Left renal cortex interstitium (tissue), 4 donors: ENCODE measurements around the gene SNAP25. TPM values are rescaled to one million over a fixed set of nuclear protein-coding genes. Genes with fewer than 3 reads are reported as not detected.

ENCODE experiments used
- DNase-seq, 4 donors: peaks; one replicate each; pipeline ENCODE4 v3.0.0-alpha.2; 2013; ENCODE audit warnings: low read depth in 4 of 4, low spot score in 2 of 4, missing footprints in 1 of 4
- polyA plus RNA-seq, 4 donors: library from polyadenylated mRNA; unstranded; fragments of 120-200 nt; gene quantifications; one replicate each; pipeline ENCODE4 v1.2.1, GENCODE V29; 2013; ENCODE audit not compliant: insufficient read length in 4 of 4

The SNAP25 gene
- polyA plus RNA-seq, 4 donors = 5.0 to 13.2 (median 6.5) TPM

- no peak for DNase-seq
Measured at GRCh38 chr20:10297684-10298240, 79.1 kb downstream of the SNAP25 start.

DNA sequence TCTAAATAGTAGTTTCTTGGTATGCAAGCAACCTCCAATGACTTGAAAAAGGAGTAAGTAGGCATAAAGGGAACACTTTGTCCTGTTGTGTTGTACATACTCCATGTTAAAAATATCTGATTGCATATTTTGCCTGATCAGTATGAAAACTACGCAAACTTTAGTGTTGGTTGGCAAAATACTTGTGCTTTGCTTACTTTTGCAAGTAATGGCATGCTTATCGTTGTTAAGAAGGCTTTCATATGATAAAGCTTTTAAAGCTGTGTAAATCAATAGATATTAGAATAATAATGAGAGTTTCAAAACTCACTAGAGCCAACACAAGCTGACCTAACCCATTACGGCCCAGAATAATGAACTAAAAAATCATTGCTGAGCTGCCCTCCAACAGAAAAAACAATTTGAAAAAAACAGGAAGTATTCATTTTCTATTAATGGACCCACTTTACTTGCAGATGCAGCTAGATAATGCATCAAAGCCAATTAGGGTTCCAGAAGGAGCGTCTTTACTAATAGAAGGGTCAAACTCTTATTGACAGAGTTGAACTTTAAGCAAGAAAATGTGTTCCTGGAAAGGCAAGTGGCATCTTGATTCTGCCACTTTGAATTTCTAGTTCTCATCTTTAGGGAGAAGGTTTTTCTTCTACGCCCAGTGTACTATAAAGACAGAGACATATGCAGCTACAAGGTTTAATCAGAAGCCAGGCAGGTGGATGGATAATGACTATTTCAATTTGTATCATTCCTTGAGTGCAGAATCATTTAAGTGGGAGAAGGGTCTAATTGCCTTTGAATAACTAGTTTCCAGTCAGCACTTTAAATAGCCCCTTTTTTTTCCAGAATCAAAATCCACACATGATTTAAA is 82.2 kb downstream of the SNAP25 start:
- no peak for DNase-seq

DNA sequence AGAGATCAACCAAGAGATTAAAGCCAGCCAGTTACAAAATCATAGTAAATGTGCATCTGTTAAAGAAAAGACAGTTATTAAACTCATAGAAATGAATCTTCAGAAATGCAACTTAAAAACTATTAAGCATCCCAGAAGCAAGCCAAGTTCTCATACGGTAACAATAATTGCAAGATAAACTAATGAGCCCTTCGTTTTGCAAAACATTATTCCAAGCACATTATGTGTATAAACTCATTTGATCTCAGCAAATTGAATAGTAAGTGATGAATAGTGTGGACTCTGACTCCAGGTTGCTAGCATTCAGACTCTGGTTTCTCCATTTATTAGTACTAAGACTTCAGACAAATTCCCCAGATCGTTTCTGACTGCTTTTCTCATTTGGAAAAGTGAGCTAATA is 85.2 kb downstream of the SNAP25 start:
- no peak for DNase-seq

DNA sequence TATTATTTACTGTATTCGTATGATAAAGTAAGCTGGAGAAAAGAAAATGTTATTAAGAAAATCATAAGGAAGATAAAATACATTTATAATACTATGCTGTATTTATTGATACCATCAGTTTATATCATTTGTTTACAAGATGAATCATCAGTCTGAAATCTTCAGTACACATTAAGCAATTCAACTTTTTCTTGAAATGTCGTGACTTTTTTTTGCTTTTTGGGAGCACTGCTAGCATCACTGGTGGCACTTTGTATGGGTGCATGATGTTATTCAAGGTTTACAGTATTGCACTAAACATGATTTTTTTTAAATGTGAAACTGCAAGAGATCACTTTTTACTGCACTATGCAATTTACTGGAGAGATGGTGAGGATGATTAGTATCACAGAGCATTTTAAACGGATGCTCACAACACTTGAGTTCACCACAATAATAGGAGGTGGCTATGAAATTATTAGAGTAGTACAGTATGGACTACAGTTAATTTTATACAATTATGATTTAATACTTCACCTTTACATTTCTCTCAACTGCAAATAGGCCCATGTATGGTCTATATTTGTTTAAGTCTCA is 85.9 kb downstream of the SNAP25 start:
- no peak for DNase-seq

DNA sequence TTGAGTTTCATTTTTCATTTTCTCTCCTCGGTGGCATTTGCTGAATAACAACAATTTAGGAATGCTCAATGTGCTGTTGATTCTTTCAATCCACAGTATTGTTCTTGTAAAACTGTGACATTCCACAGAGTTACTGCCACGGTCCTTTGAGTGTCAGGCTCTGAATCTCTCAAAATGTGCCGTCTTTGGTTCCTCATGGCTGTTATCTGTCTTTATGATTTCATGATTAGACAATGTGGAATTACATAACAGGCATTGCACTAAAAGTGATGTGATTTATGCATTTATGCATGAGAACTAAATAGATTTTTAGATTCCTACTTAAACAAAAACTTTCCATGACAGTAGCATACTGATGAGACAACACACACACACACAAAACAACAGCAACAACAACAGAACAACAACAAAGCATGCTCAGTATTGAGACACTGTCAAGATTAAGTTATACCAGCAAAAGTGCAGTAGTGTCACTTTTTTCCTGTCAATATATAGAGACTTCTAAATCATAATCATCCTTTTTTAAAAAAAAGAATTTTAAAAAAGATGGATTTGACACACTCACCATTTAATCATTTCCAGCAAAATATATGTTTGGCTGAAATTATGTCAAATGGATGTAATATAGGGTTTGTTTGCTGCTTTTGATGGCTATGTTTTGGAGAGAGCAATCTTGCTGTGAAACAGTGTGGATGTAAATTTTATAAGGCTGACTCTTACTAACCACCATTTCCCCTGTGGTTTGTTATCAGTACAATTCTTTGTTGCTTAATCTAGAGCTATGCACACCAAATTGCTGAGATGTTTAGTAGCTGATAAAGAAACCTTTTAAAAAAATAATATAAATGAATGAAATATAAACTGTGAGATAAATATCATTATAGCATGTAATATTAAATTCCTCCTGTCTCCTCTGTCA is 88.1 kb downstream of the SNAP25 start:
- no peak for DNase-seq

DNA sequence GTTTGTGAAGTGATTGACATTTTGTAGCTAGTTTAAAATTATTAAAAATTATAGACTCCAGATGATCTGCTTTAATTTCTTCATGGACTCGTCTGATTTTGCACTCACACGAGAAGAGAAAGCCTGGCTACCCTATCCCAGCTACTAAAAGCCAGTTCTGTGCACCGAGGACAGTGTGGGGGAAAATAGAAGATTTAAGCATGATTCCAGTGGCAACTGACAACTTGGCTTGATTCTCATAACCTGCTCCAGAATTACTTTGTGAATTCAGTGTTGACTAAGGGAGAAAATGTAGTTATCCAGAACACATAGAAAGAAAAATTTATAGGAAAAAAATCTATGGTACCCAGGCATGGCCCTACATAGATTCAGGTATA is 88.7 kb downstream of the SNAP25 start:
- no peak for DNase-seq

DNA sequence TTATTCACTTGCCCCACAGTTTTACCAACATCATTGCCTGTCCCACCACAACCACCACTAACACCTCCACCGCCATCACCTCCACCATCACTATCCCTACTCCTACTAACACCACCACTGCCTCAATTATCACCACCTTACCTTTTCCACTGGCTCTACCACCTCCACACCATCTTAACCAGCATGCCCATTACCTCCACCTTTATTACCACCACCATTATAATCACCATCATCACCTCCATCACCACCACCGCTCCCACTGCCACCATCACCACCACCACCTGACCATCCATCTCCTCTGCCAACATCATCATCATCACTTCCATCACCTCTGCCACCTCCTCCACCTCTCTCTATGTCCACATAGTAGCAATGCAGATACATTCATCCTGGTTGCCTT is 90.0 kb downstream of the SNAP25 start:
- no peak for DNase-seq

- DNase-seq = no peak
Measured at GRCh38 chr20:10309326-10309725, 90.7 kb downstream of the SNAP25 start.

- DNase-seq = no peak
Measured at GRCh38 chr20:10312111-10312510, 93.5 kb downstream of the SNAP25 start.

GRCh38 chr20:10313215-10313614 is 94.6 kb downstream of the SNAP25 start:
- no peak for DNase-seq

DNA sequence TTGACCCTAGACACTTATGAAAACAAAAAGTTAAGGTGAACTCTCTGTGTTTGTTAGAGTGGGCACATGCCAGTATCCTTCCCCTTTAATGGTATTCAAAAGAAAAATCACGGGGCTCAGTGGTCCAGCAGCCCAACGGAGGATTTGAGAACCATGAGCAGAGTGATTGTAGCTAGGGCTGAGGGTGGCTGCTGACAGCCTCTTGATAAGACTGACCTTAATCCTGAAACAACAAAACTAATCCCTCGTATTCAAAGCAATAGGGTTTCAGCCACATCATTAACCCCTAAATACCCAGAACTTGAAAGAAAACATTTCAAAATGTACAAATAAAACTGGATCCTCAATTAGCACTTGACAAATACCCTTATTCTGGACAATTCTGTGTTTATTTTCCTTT is 95.1 kb downstream of the SNAP25 start:
- no peak for DNase-seq

- no peak for DNase-seq
Measured at GRCh38 chr20:10314198-10314597, 95.6 kb downstream of the SNAP25 start.

GRCh38 chr20:10315138-10315537 is 96.5 kb downstream of the SNAP25 start:
- no peak for DNase-seq

DNA sequence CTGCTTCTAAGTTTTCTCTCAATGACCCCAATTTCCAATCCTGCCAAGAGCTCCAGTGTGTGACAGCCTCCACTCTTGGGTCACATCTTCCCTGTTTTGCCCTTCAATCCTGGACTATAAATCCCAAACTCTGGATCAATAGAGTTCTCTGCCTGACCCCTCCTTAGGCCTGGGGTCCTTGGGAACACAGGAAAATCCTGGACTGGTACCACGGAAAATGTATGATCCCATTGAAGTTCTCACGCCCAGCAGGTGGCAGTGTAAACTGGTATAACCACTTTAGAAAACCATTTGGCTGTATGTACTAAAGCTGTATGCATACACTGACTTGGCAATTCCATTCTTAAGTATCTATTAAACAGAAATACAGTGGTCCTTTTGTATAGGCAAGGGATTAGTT is 98.0 kb downstream of the SNAP25 start:
- no peak for DNase-seq

DNA sequence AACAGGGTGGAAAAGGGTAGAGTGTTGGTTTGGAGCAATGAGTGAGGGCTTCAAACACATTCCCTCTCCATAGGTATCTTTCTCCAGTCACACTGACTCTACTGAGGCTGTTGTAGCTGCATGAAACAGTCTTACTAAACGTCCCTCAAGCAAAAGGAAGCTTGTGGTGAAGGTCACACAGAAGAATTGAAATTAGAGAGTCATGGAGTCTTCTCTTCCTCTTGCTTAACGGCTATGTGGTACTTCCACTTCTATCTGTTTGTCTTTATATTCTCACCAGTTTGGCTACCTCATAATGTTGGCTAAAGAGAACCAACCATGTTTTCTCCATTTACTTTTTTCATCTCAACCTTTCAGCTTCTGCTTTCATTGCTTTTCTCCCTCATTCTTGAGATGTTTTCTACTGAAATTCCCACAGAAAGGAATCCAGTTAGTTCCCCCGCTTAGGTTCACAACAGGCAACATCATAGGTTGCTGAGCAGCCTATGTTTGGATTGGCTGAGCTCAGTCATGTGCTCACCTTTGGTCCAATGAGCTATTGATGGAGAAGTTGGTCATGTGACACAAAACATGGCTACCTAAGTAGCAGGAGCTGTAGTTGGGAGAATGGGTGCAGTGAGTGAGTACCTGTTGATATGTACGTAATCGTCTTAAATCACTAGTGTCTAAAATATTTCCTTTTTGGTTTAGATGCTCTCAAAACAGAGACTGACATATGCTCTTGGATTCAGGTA is 99.8 kb downstream of the SNAP25 start:
- DNase-seq = no peak

DNA sequence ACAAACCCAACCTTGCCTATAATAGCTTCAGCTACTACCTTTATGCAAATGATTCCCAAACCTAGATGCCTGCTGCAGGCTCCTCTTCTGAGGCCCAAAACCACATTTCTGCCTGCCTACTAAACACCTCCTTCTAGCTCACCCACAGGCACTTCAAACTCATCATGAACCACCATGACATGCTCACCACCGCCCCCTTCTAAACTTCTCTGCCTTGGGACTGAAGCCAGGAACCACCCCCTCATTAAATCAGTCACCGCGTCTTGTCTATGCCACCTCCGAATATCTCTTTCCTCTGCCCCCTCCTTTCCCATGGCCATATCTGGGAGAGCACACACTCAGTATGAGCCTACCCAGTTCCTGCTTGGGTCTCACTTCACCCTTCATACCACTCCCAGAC is 101.2 kb downstream of the SNAP25 start:
- DNase-seq = no peak

GRCh38 chr20:10321138-10321717 is 102.6 kb downstream of the SNAP25 start:
- DNase-seq = no peak

GRCh38 chr20:10322073-10323012 is 103.7 kb downstream of the SNAP25 start:
- DNase-seq = no peak

GRCh38 chr20:10323729-10324128 is 105.1 kb downstream of the SNAP25 start:
- DNase-seq = no peak
